Activated T-helper 2 cell treated with anti-CD3 and anti-CD28 coated beads, Interferon-gamma antibody, Interleukin-2, Interleukin-4, amounts not matched to agents 10 μg/mL and 5 μg/mL and 100 μg/mL, durations not matched to agents 14 hours and 24 hours and 36 hours (primary cell): ENCODE measurements around the gene SLC24A2. TPM values are rescaled to one million over a fixed set of nuclear protein-coding genes. Genes with fewer than 3 reads are reported as not detected.
"Not testable (repeated sequence)": the region's sequence is repeated elsewhere in the genome, so short reads cannot be mapped to it uniquely, and the experiment has no call there.

Source experiments
- DNase-seq: peaks from one replicate; pipeline ENCODE4 v3.0.0; 2021; ENCODE audit warnings: low spot score
- H3K27ac Mint-ChIP-seq: one replicate; pipeline ENCODE4 v1.8.0; 2021; ENCODE audit warnings: mixed read lengths
- H3K27me3 Mint-ChIP-seq: one replicate; pipeline ENCODE4 v1.8.0; 2021; ENCODE audit warnings: low read depth, mixed read lengths
- H3K36me3 Mint-ChIP-seq: one replicate; pipeline ENCODE4 v1.8.0; 2021; ENCODE audit warnings: low read depth, mixed read lengths
- H3K4me1 Mint-ChIP-seq: one replicate; pipeline ENCODE4 v1.8.0; 2021; ENCODE audit warnings: low read depth, mixed read lengths
- H3K4me3 Mint-ChIP-seq: one replicate; pipeline ENCODE4 v1.8.0; 2021; ENCODE audit warnings: low read depth, mild to moderate bottlenecking, moderate library complexity, mixed read lengths
- H3K9me3 Mint-ChIP-seq: one replicate; pipeline ENCODE4 v1.8.0; 2021; ENCODE audit warnings: mixed read lengths
- intact Hi-C: fragments of 100-400 bp; cut with micrococcal nuclease; formaldehyde crosslinking; loops from one replicate; pipeline ENCODE4 v1.15.1; 2023
- total RNA-seq: library from RNA; stranded (reverse); gene quantifications from 2 replicates; pipeline ENCODE4 v1.2.3, GENCODE V29; 2022

The SLC24A2 gene
- total RNA-seq = not detected in 2 replicates

GRCh38 chr9:19788614-19789271 lies at the start of gene SLC24A2:
Gene SLC24A2, minus strand, starts transcription at chr9:19789037.
- Mint-ChIP-seq H3K27me3 (peaks cover 65% of the 10 kb centered on the region), H3K36me3 (no peaks in the 10 kb centered on the region)

GRCh38 chr9:19833331-19833730 lies 44.5 kb upstream of the SLC24A2 start:
- H3K27me3 Mint-ChIP-seq, H3K27ac Mint-ChIP-seq, intact Hi-C loops: not testable (repeated sequence)

More at GRCh38 chr9:19788614-19789271, at the start of gene SLC24A2:
- intact Hi-C loops = no loop called here
- DNase-seq = no peak
- no peaks in the 10 kb centered on the region for H3K9me3 Mint-ChIP-seq
- H3K4me3 Mint-ChIP-seq = no peak within 1 kb of the TSS
- no peaks in the 10 kb centered on the region for H3K4me1 Mint-ChIP-seq
- H3K27ac Mint-ChIP-seq = no peak within 1 kb of the TSS

GRCh38 chr9:19830796-19831195 lies 42.0 kb upstream of the SLC24A2 start:
- no peak for DNase-seq
- peaks cover 2% of the 10 kb centered on the region for H3K27me3 Mint-ChIP-seq
- no peak overlapping the region for H3K27ac Mint-ChIP-seq
- no peaks in the 10 kb centered on the region for H3K9me3 Mint-ChIP-seq
- intact Hi-C loops = no loop called here
- no peak overlapping the region for H3K4me3 Mint-ChIP-seq
- no peaks in the 10 kb centered on the region for H3K36me3 Mint-ChIP-seq
- H3K4me1 Mint-ChIP-seq = no peaks in the 10 kb centered on the region

More at GRCh38 chr9:19833331-19833730, 44.5 kb upstream of the SLC24A2 start:
- not testable (repeated sequence) for H3K36me3 Mint-ChIP-seq, H3K9me3 Mint-ChIP-seq, H3K4me1 Mint-ChIP-seq, H3K4me3 Mint-ChIP-seq, DNase-seq

- Mint-ChIP-seq H3K27me3 (peaks cover 2% of the 10 kb centered on the region), H3K27ac (no peak overlapping the region), H3K36me3 (no peaks in the 10 kb centered on the region), H3K9me3 (no peaks in the 10 kb centered on the region), H3K4me1 (no peaks in the 10 kb centered on the region), H3K4me3 (no peak overlapping the region)
- intact Hi-C loops = no loop called here
- DNase-seq = no peak
These were observed 39.8 kb upstream of the SLC24A2 start for GRCh38 chr9:19828576-19829109.

GRCh38 chr9:19816769-19817168 lies 27.9 kb upstream of the SLC24A2 start:
- Mint-ChIP-seq H3K27ac (no peak overlapping the region), H3K36me3 (no peaks in the 10 kb centered on the region), H3K4me1 (no peaks in the 10 kb centered on the region), H3K27me3 (no peaks in the 10 kb centered on the region), H3K4me3 (no peak overlapping the region), H3K9me3 (peaks cover 29% of the 10 kb centered on the region)
- no peak for DNase-seq
- intact Hi-C loops = no loop called here

GRCh38 chr9:19812194-19812593 lies 23.4 kb upstream of the SLC24A2 start:
- no peaks in the 10 kb centered on the region for H3K36me3 Mint-ChIP-seq
- no peak for DNase-seq
- no peak overlapping the region for H3K27ac Mint-ChIP-seq
- H3K4me1 Mint-ChIP-seq = no peaks in the 10 kb centered on the region
- intact Hi-C loops = no loop called here
- H3K4me3 Mint-ChIP-seq = no peak overlapping the region
- peaks cover 28% of the 10 kb centered on the region for H3K9me3 Mint-ChIP-seq
- no peaks in the 10 kb centered on the region for H3K27me3 Mint-ChIP-seq

DNA sequence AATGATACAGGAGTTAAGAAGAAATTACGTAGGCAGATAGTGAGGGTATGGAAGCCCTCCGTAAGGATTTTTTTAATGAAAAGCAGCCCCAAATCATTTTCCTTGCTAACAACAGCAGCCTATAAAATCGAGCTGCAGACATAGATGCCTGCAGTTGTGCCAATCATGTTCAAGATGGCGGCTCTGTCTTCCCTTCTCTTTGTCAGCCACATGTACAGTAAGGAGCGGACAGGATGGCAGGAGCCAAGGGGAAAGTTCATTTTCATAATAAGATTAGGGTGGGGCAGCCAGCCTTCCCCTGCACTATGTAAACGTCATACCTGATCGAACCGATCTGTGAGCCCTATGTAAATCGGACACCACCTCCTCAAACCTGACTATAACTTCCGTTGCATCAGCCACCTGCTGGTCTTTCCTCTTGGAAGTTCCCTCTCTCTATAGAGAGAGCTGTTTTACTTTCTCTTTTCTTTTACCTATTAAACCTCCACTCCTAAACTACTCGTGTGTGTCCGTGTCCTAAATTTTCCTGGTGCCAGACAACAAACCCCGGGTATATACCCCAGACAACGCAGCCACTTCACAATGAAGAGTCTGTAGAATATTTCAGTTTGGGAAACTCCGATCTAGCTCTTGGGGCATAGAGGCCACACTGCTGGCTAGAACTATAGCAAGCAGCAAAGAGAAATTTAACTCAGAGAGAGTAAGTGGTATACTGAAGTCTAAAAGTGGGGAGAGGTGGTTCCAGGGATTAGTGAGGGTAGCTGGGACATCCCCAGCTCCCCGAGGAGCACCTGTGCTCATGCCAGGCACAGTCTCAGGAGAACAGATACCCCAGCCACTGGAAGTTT lies 20.8 kb upstream of the SLC24A2 start:
- H3K4me3 Mint-ChIP-seq = no peak overlapping the region
- peaks cover 4% of the 10 kb centered on the region for H3K27me3 Mint-ChIP-seq
- no peaks in the 10 kb centered on the region for H3K36me3 Mint-ChIP-seq
- intact Hi-C loops = no loop called here
- no peak overlapping the region for H3K27ac Mint-ChIP-seq
- H3K9me3 Mint-ChIP-seq = peaks cover 11% of the 10 kb centered on the region
- H3K4me1 Mint-ChIP-seq = no peaks in the 10 kb centered on the region
- no peak for DNase-seq

- Mint-ChIP-seq H3K4me1 (no peaks in the 10 kb centered on the region), H3K4me3 (no peak overlapping the region), H3K36me3 (no peaks in the 10 kb centered on the region), H3K27ac (no peak overlapping the region), H3K27me3 (peaks cover 4% of the 10 kb centered on the region), H3K9me3 (peaks cover 4% of the 10 kb centered on the region)
- intact Hi-C loops = no loop called here
- DNase-seq = no peak
These were observed 18.5 kb upstream of the SLC24A2 start for GRCh38 chr9:19807182-19807892.

- H3K4me3 Mint-ChIP-seq = no peak overlapping the region
- peaks cover 6% of the 10 kb centered on the region for H3K27me3 Mint-ChIP-seq
- DNase-seq = no peak
- H3K4me1 Mint-ChIP-seq = no peaks in the 10 kb centered on the region
- no peaks in the 10 kb centered on the region for H3K36me3 Mint-ChIP-seq
- no peak overlapping the region for H3K27ac Mint-ChIP-seq
- H3K9me3 Mint-ChIP-seq = no peaks in the 10 kb centered on the region
- intact Hi-C loops = no loop called here
These were observed 15.6 kb upstream of the SLC24A2 start for GRCh38 chr9:19804431-19804830.

DNA sequence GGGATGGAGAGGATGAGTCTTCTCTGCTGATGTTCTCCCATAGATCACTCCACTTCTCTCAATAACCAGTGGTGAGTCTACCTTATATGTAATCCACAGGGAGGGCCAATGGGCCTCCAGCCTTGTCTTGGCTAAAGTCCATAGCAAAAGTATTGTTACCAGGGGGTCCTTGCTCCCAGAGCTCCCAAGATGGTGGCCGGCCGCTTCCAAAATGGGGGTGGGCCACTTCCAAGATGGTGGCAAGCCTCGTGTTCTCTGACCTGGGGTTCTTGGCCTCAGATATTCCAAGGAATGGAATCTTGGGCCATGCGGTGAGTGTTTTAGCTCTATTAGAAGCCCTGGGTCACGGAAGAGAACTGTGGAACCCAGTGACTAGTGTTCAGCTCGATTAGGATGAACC lies 12.0 kb upstream of the SLC24A2 start:
- H3K4me3 Mint-ChIP-seq = no peak overlapping the region
- intact Hi-C loops = no loop called here
- H3K36me3 Mint-ChIP-seq = no peaks in the 10 kb centered on the region
- no peaks in the 10 kb centered on the region for H3K4me1 Mint-ChIP-seq
- no peaks in the 10 kb centered on the region for H3K9me3 Mint-ChIP-seq
- peaks cover 12% of the 10 kb centered on the region for H3K27me3 Mint-ChIP-seq
- no peak for DNase-seq
- H3K27ac Mint-ChIP-seq = no peak overlapping the region

- no peak overlapping the region for H3K27ac Mint-ChIP-seq
- no peaks in the 10 kb centered on the region for H3K36me3 Mint-ChIP-seq
- H3K27me3 Mint-ChIP-seq = peaks cover 12% of the 10 kb centered on the region
- H3K9me3 Mint-ChIP-seq = no peaks in the 10 kb centered on the region
- no peak for DNase-seq
- H3K4me1 Mint-ChIP-seq = no peaks in the 10 kb centered on the region
- no peak overlapping the region for H3K4me3 Mint-ChIP-seq
- intact Hi-C loops = no loop called here
These were observed 10.9 kb upstream of the SLC24A2 start for GRCh38 chr9:19799784-19800183.

- Mint-ChIP-seq H3K27me3 (peaks cover 59% of the 10 kb centered on the region), H3K4me1 (no peaks in the 10 kb centered on the region), H3K9me3 (no peaks in the 10 kb centered on the region), H3K4me3 (no peak overlapping the region), H3K36me3 (no peaks in the 10 kb centered on the region), H3K27ac (no peak overlapping the region)
- intact Hi-C loops = no loop called here
- no peak for DNase-seq
These were observed 685 bp downstream of the SLC24A2 start for GRCh38 chr9:19788152-19788551.
